Ascending aorta (tissue), 2 donors: ENCODE results near the gene ZFP62. TPM values are rescaled to one million over a fixed set of nuclear protein-coding genes. Genes with fewer than 3 reads are reported as not detected.

Source experiments
- DNase-seq, 2 donors: peaks; one replicate each; pipeline ENCODE4 v3.0.0-alpha.2; 2019; ENCODE audit warnings: low spot score in 2 of 2
- H3K27ac ChIP-seq, 2 donors: fragments of 200-600 bp; sonication (generic); one replicate each; pipeline ENCODE4 v1.5.1; 2016 to 2017; ENCODE audit warnings: mild to moderate bottlenecking in 1 of 2
- H3K27me3 ChIP-seq: fragments of 200-600 bp; sonication (generic); one replicate; pipeline ENCODE4 v1.5.1; 2017
- H3K36me3 ChIP-seq, 2 donors: fragments of 200-600 bp; sonication (generic); one replicate each; pipeline ENCODE4 v1.5.1; 2016
- H3K4me1 ChIP-seq, 2 donors: fragments of 200-600 bp; sonication (generic); one replicate each; pipeline ENCODE4 v1.5.1; 2016 to 2017; ENCODE audit warnings: mild to moderate bottlenecking in 1 of 2
- H3K4me3 ChIP-seq, 2 donors: fragments of 200-600 bp; sonication (generic); one replicate each; pipeline ENCODE4 v1.5.1; 2016 to 2017; ENCODE audit warnings: mild to moderate bottlenecking in 1 of 2
- H3K9me3 ChIP-seq, 2 donors: fragments of 200-600 bp; sonication (generic); one replicate each; pipeline ENCODE4 v1.5.1; 2016
- intact Hi-C: fragments of 100-400 bp; cut with DNase I; formaldehyde crosslinking; loops from one replicate; pipeline ENCODE4 v1.15.1; 2023
- total RNA-seq: library from RNA; depleted of rRNA; stranded (reverse); fragments of >200 nt; gene quantifications from one replicate; pipeline ENCODE4 v1.1.0, GENCODE V29; 2016
- TF ChIP-seq, protein P1 (sequence below), 3 experiments: fragments of 200-600 bp in 2 of 3; fragments of 450-650 bp in 1 of 3; sonication (generic) in 2 of 3; IDR thresholded peaks; one replicate each; pipeline ENCODE4 v1.5.1; 2016 to 2019; ENCODE audit warnings: antibody characterized with exemption in 3 of 3, mild to moderate bottlenecking in 1 of 3, moderate library complexity in 1 of 3

The ZFP62 gene
- total RNA-seq, 1 donor from 2014 or later, result 1.8 TPM

DNA sequence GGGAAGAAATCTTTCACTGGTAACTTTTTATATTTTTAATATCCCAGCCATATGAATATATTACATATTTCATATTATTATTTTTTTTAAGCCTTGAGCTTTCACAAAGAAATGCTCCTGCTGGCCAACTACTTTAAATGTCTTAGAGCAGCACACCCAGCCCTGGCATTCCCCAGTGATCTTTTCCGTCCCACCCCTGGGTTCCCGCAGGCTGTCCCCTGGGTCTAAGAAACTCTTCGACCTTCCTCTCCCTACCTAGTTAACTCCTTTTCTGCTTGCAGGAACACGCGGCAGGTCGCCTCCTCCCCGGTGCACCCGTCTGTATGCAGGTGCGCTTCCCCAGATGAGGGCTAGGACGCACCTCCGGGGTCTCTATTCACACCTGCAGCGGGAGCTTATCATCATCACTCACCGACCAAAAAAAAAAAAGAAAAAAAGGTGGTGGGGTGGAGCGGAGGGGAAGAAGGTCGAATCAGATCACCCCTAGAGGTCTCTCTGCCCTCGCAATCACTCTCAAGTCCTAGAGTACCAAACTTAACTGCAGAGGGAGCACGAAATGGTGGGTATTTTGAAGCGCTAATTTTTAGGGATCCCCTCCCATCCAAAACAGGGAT, 696 bp downstream of the ZFP62 start:
- Histone ChIP-seq H3K27me3 (no peaks in the 10 kb centered on the region), H3K4me1 (peaks cover 0 to 3% of the 10 kb centered on the region in 2 donors), H3K4me3 (peak overlapping the region; percentile 82 to 83), H3K27ac (peak overlapping the region; percentile 69 to 80), H3K9me3 (no peaks in the 10 kb centered on the region), H3K36me3 (peaks cover 4 to 14% of the 10 kb centered on the region in 2 donors)
- no peak for DNase-seq
- intact Hi-C loops, result loop anchor here (1.0 to 5.0 kb wide), 4 partner anchors 29 to 73 kb away; partner anchors contain the start of gene MGAT1
- TF ChIP-seq, protein P1, sequence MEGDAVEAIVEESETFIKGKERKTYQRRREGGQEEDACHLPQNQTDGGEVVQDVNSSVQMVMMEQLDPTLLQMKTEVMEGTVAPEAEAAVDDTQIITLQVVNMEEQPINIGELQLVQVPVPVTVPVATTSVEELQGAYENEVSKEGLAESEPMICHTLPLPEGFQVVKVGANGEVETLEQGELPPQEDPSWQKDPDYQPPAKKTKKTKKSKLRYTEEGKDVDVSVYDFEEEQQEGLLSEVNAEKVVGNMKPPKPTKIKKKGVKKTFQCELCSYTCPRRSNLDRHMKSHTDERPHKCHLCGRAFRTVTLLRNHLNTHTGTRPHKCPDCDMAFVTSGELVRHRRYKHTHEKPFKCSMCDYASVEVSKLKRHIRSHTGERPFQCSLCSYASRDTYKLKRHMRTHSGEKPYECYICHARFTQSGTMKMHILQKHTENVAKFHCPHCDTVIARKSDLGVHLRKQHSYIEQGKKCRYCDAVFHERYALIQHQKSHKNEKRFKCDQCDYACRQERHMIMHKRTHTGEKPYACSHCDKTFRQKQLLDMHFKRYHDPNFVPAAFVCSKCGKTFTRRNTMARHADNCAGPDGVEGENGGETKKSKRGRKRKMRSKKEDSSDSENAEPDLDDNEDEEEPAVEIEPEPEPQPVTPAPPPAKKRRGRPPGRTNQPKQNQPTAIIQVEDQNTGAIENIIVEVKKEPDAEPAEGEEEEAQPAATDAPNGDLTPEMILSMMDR (IDR thresholded peaks at IDR 0.05), result peak in 1 of 3 experiments; percentile 7

DNA sequence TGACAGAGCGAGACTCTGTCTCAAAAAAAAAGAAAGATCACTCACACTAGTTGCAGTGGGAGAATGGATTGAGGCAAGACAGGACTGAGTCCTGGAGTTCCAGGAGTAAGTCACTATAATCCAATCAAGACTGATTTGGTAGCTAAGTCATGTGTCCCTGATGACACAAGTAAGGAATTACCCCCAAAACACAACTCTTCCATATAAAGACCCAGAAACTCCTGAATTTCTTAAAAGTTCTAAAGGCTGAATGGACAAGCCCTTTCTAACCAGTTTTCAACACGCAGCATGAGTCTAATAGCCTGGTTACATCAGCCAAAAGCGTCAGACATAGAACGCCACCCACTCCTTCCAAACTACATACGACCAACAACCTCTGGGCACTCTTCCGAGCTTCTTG, 2.5 kb downstream of the ZFP62 start:
- TF ChIP-seq, protein P1 (IDR thresholded peaks at IDR 0.05), result no peak
- peaks cover 4 to 25% of the 10 kb centered on the region in 2 donors for H3K36me3 ChIP-seq
- no peak overlapping the region for H3K4me3 ChIP-seq
- H3K4me1 ChIP-seq, result peaks cover 0 to 3% of the 10 kb centered on the region in 2 donors
- intact Hi-C loops, result no loop called here
- H3K27ac ChIP-seq, result no peak overlapping the region
- no peaks in the 10 kb centered on the region for H3K27me3 ChIP-seq
- DNase-seq, result no peak
- H3K9me3 ChIP-seq, result peaks cover 0 to 6% of the 10 kb centered on the region in 2 donors

DNA sequence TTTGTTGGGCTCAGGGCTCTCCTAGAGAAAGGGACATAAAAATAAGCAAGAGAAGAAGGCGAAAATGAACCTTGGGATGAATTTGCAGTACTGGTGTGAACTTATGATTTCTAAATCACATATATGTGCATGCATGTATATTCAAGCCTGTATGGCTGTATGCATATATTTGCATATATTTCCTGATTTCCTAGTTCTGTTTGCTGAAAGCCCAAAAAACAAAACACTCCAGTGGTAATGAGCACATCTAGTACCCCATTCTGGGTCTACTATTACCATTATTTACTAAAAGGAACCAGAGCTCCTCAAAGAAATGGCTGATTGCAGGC, 7.3 kb downstream of the ZFP62 start:
- intact Hi-C loops, result no loop called here
- H3K4me1 ChIP-seq, result no peaks in the 10 kb centered on the region
- TF ChIP-seq, protein P1 (IDR thresholded peaks at IDR 0.05), result no peak
- H3K4me3 ChIP-seq, result no peak overlapping the region
- peaks cover 40 to 60% of the 10 kb centered on the region in 2 donors for H3K36me3 ChIP-seq
- H3K27me3 ChIP-seq, result no peaks in the 10 kb centered on the region
- H3K27ac ChIP-seq, result no peak overlapping the region
- no peak for DNase-seq
- H3K9me3 ChIP-seq, result peaks cover 3 to 44% of the 10 kb centered on the region in 2 donors

DNA sequence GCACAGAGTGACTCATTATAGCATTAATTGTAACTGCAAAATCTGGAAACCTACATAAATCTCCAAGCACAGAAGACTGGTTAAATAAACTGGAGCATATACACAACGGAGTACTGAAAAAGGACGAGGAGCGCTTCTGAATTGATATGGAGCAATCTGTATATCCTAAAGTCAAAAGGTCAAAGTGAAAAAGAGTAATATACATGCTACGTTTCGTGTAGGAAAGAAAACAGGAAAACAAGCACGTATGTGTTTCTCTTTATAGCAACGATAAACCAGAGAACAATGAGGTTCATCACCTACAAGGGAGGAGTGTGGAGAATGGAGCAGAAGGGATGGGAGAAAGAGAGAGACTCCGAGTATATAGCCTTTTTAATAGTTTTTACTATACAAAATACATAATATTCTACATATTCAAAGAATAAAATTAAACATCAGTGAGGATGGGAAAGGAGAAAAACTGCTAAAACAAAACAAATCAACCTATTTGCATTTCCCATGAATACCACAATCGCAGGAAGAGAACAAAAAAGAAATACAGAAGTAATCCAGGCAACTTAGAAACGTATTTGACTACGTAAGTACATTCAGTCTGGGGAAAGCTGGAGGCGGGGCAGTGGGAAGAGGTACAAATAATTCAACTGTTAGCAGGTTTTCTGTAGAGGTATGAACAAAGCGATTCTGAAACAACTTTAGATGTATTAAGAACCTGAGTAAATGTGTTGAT, 7.8 kb downstream of the ZFP62 start:
- Histone ChIP-seq H3K36me3 (peaks cover 40 to 65% of the 10 kb centered on the region in 2 donors), H3K4me3 (no peak overlapping the region), H3K4me1 (no peaks in the 10 kb centered on the region), H3K27ac (no peak overlapping the region), H3K27me3 (no peaks in the 10 kb centered on the region), H3K9me3 (peaks cover 6 to 49% of the 10 kb centered on the region in 2 donors)
- intact Hi-C loops, result no loop called here
- DNase-seq, result no peak
- TF ChIP-seq, protein P1 (IDR thresholded peaks at IDR 0.05), result no peak

DNA sequence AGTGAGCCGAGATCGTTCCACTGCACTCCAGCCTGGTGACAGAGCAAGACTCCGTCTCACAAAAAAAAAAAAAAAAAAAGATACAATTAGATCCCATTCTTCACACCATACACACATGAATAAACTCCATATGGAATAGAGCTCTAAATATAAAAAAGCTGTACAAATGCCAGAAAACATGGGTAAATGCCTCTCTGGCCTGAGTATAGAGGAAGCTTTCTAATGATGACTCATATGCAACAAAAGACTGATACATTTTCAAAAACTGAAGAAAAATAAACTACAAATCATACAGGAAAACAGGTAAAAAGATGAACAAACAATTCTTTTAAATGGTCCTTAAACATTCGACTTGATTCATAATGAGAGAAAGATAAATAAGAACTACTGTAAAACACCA, 8.6 kb downstream of the ZFP62 start:
- H3K27ac ChIP-seq, result no peak overlapping the region
- no peaks in the 10 kb centered on the region for H3K4me1 ChIP-seq
- no peak for DNase-seq
- H3K27me3 ChIP-seq, result no peaks in the 10 kb centered on the region
- TF ChIP-seq, protein P1 (IDR thresholded peaks at IDR 0.05), result no peak
- intact Hi-C loops, result no loop called here
- peaks cover 40 to 72% of the 10 kb centered on the region in 2 donors for H3K36me3 ChIP-seq
- H3K4me3 ChIP-seq, result no peak overlapping the region
- peaks cover 10 to 56% of the 10 kb centered on the region in 2 donors for H3K9me3 ChIP-seq
